K562 (cell line): ENCODE data around the gene VENTX. TPM values are rescaled to one million over a fixed set of nuclear protein-coding genes. Genes with fewer than 3 reads are reported as not detected.

ENCODE experiments used
- ATAC-seq: fragments of 200-7000 bp; cut with Tn5 transposase; 3 replicates; pipeline ENCODE4 v1.9.1; 2020; ENCODE audit warnings: moderate library complexity
- BruUV-seq: library from RNA; stranded (reverse); fragments of 400-500 nt; replicated peaks from 2 replicates; lab custom pipeline; 2021; lab: Mats Ljungman, UMichigan
- CTCF ChIA-PET: fragments of 300-600 bp; formaldehyde crosslinking; extraction: SDS; loops from one replicate; lab custom pipeline; 2021; ENCODE audit warnings: low intra/inter-chr PET ratio; lab: Yijun Ruan, JAX
- POLR2A ChIA-PET: fragments of 300-600, 350-650 bp; sonication (Branson Sonifier 250); formaldehyde crosslinking; extraction: SDS; loops from one replicate; lab custom pipeline; 2021; ENCODE audit warnings: antibody characterized with exemption, inconsistent platforms; lab: Yijun Ruan, JAX
- DNase-seq, 4 experiments: peaks; one replicate each; pipeline versions ENCODE4 v3.0.0 to v3.0.0-alpha.2; 2011 to 2018; ENCODE audit warnings: low spot score in 3 of 4, mixed read lengths in 3 of 4; ENCODE audit errors: extremely low read depth in 1 of 4
- FAIRE-seq: peaks from 2 replicates; lab custom pipeline; 2011; peaks lifted over from hg19 to GRCh38; lab: Jason Lieb, UNC
- H2AFZ ChIP-seq: 2 replicates; pipeline ENCODE4 v1.6.0; 2011; ENCODE audit warnings: low read depth, low read length, control low read depth, inconsistent platforms
- H3K27ac ChIP-seq: fragments of 200-600 bp; 3 replicates; pipeline ENCODE4 v1.8.0; 2011; ENCODE audit warnings: low read depth, mild to moderate bottlenecking, control low read depth, inconsistent platforms, low read length, moderate library complexity, mixed read lengths; ENCODE audit errors: extremely low read depth
- H3K27me3 ChIP-seq, 2 experiments: fragments of 300-600 bp in 1 of 2; 2 replicates in 1 of 2; 3 replicates in 1 of 2; pipeline versions ENCODE4 v1.6.0 to v1.8.0; 2011; ENCODE audit warnings: inconsistent platforms in 2 of 2, low read length in 2 of 2, mild to moderate bottlenecking in 1 of 2, mixed read lengths in 1 of 2, moderate library complexity in 1 of 2; ENCODE audit not compliant: control insufficient read depth in 2 of 2, insufficient read depth in 2 of 2
- H3K36me3 ChIP-seq: fragments of 300-600 bp; 3 replicates; pipeline ENCODE4 v1.8.0; 2011; ENCODE audit warnings: mild to moderate bottlenecking, low read length, inconsistent platforms; ENCODE audit not compliant: control insufficient read depth, insufficient read depth
- H3K4me1 ChIP-seq, 2 experiments: fragments of 200-600 bp in 1 of 2; replicated peaks in 1 of 2; 2 replicates in 1 of 2; 3 replicates in 1 of 2; pipeline versions ENCODE4 v1.5.1 to v1.8.0; 2011; ENCODE audit warnings: inconsistent platforms in 2 of 2, low read length in 2 of 2, mild to moderate bottlenecking in 1 of 2, mixed read lengths in 1 of 2, moderate library complexity in 1 of 2; ENCODE audit not compliant: control insufficient read depth in 2 of 2, insufficient read depth in 2 of 2
- H3K4me2 ChIP-seq: 2 replicates; pipeline ENCODE4 v1.6.1; 2011; ENCODE audit warnings: low read length, control low read depth, inconsistent platforms, mixed read lengths; ENCODE audit not compliant: insufficient read depth
- H3K4me3 ChIP-seq: fragments of 200-600 bp; sonication (generic), shearing (Covaris generic); 2 replicates; pipeline ENCODE4 v1.5.1; 2016; ENCODE audit warnings: control low read depth, inconsistent platforms
- H3K79me2 ChIP-seq: fragments of 200-600 bp; 3 replicates; pipeline ENCODE4 v1.8.0; 2011; ENCODE audit warnings: low read length, inconsistent platforms; ENCODE audit not compliant: control insufficient read depth, insufficient read depth
- H3K9ac ChIP-seq, 2 experiments: 2 replicates each; pipeline versions ENCODE4 v1.6.0 to v1.6.1; 2011; ENCODE audit warnings: low read depth in 2 of 2, low read length in 2 of 2, control low read depth in 1 of 2, inconsistent platforms in 1 of 2, mild to moderate bottlenecking in 1 of 2, mixed read lengths in 1 of 2; ENCODE audit not compliant: insufficient read depth in 1 of 2
- H3K9me1 ChIP-seq: one replicate; pipeline ENCODE4 v1.6.0; 2011; ENCODE audit warnings: inconsistent platforms, mild to moderate bottlenecking, low read length, moderate library complexity; ENCODE audit not compliant: control insufficient read depth, insufficient read depth
- H3K9me3 ChIP-seq: replicated peaks from 2 replicates; pipeline ENCODE4 v1.5.1; 2011; ENCODE audit warnings: low read depth, low read length, inconsistent platforms; ENCODE audit not compliant: control insufficient read depth, insufficient read depth
- H4K20me1 ChIP-seq: replicated peaks from 2 replicates; pipeline ENCODE4 v1.6.1; 2011; ENCODE audit warnings: low read length, inconsistent platforms, mixed read lengths; ENCODE audit not compliant: control insufficient read depth, insufficient read depth
- BRCA1 ChIP-seq, 2 experiments: fragments of 450-650 bp in 1 of 2; sonication (generic) in 1 of 2; formaldehyde crosslinking in 1 of 2; IDR thresholded peaks; 2 replicates each; pipeline versions ENCODE4 v1.5.0 to v1.6.1; 2017 to 2020; ENCODE audit warnings: mild to moderate bottlenecking in 1 of 2, missing genetic modification reagents in 1 of 2
- HMGN3 ChIP-seq: IDR thresholded peaks from 2 replicates; pipeline ENCODE4 v1.6.1; 2011; ENCODE audit warnings: borderline replicate concordance, low read depth, mild to moderate bottlenecking, mixed read lengths, low read length; ENCODE audit not compliant: insufficient read length; ENCODE audit errors: extremely low read depth
- HNRNPL ChIP-seq: fragments of 200-400 bp; formaldehyde crosslinking; IDR thresholded peaks from 2 replicates; pipeline ENCODE4 v1.6.1; 2017; ENCODE audit warnings: low read depth, mild to moderate bottlenecking, low read length
- TAF9B ChIP-seq: fragments of 450-650 bp; IDR thresholded peaks from 2 replicates; pipeline ENCODE4 v1.6.1; 2018; ENCODE audit warnings: mild to moderate bottlenecking; ENCODE audit not compliant: partially characterized antibody
- ZBTB17 ChIP-seq: fragments of 450-650 bp; formaldehyde crosslinking; IDR thresholded peaks from 2 replicates; pipeline ENCODE4 v1.4.0; 2020; ENCODE audit warnings: mild to moderate bottlenecking
- ZC3H4 ChIP-seq: sonication (generic); formaldehyde crosslinking; IDR thresholded peaks from 2 replicates; pipeline ENCODE4 v1.9.0; 2021; ENCODE audit warnings: missing genetic modification reagents, borderline replicate concordance
- ZZZ3 ChIP-seq: fragments of 450-650 bp; IDR thresholded peaks from 2 replicates; pipeline ENCODE4 v1.6.1; 2016; ENCODE audit warnings: antibody characterized with exemption, mild to moderate bottlenecking, moderate library complexity
- WGBS: fragments of 100-300 bp; shearing (Covaris generic); methylation state at CpG from one replicate; pipeline ENCODE4 v1.1.6; 2016; ENCODE audit warnings: low coverage, mixed read lengths; ENCODE audit not compliant: insufficient coverage; ENCODE audit errors: missing lambda C conversion rate; 5-methylcytosine and 5-hydroxymethylcytosine counted together
- in situ Hi-C: fragments of 300-500 bp; cut with MboI; formaldehyde crosslinking; loops from 4 replicates; pipeline ENCODE4 v1.15.0; 2018; ENCODE audit warnings: inconsistent platforms, mixed read lengths
- intact Hi-C: fragments of 100-400 bp; cut with micrococcal nuclease; formaldehyde crosslinking; loops from 2 replicates; pipeline ENCODE4 v1.14.2; 2022
- polyA plus RNA-seq, 8 experiments: library from polyadenylated mRNA; depleted of rRNA in 4 of 8; stranded (reverse) in 5 of 8; unstranded in 3 of 8; fragments of >200 nt; fragmentation: Nextera tagmentation in 2 of 8; fragmentation: Illumina TruSeq in 1 of 8; extraction: Ambion mirVana in 2 of 8; extraction: Trizol in 1 of 8; gene quantifications; 2 replicates each; pipeline versions ENCODE4 v1.2.1 to v1.2.3, GENCODE V29; 2011 to 2014; ENCODE audit warnings: inconsistent platforms in 1 of 8, missing spikeins in 1 of 8
- total RNA-seq, 7 experiments: library from RNA; depleted of rRNA in 6 of 7; stranded (reverse); fragments of >200 nt in 6 of 7; fragmentation: Illumina TruSeq in 2 of 7; extraction: Trizol in 2 of 7; gene quantifications; 2 replicates each; pipeline versions ENCODE4 v1.2.1 to v1.2.3, GENCODE V29; 2011 to 2021; ENCODE audit warnings: low replicate concordance in 1 of 7
- TF ChIP-seq, protein P1 (sequence below): fragments of 450-650 bp; IDR thresholded peaks from 2 replicates; pipeline ENCODE4 v1.6.1; 2018; ENCODE audit not compliant: partially characterized antibody
- TF ChIP-seq, protein P2 (sequence below): fragments of 450-650 bp; IDR thresholded peaks from 2 replicates; pipeline ENCODE4 v1.6.1; 2017; ENCODE audit warnings: mild to moderate bottlenecking, moderate library complexity
- TF ChIP-seq, protein P3 (sequence below): fragments of 250-450 bp; sonication (Bioruptor Pico); IDR thresholded peaks from 2 replicates; pipeline ENCODE4 v1.5.0; 2021; ENCODE audit warnings: mild to moderate bottlenecking, moderate library complexity

Gene VENTX
- total and polyA plus RNA-seq, 9 of the 15 experiments (the other 6 are each of a cell fraction or from before 2014, with no cell fraction given), result 0.07 to 0.70 (median 0.20) TPM; not detected in 1

DNA sequence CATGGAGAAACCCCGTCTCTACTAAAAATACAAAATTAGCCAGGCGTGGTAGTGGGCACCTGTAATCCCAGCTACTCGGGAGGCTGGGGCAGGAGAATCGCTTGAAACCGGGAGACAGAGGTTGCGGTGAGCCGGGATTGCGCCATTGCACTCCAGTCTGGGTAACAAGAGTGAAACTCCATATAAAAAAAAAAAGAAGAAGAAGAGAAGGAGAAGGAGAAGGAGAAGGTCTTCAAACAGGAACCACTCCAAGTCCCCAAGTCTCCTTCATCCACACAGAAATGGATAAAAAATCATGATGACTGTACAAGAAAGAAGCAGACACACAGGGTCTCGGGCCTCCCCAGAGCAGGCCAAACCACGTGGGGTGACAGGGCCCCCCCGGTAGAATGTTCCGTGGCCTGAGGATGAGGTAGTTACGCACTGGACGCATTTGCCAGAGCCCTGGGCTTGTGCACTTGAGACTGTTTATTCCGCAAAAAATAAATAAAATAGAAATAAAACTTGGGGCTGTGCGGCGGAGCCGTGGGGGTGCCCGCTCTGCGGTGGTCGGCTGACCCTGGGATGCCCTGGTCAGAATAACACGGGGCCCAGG lies 15.8 kb downstream of the VENTX start (continued):
- TF ChIP-seq, protein P1, sequence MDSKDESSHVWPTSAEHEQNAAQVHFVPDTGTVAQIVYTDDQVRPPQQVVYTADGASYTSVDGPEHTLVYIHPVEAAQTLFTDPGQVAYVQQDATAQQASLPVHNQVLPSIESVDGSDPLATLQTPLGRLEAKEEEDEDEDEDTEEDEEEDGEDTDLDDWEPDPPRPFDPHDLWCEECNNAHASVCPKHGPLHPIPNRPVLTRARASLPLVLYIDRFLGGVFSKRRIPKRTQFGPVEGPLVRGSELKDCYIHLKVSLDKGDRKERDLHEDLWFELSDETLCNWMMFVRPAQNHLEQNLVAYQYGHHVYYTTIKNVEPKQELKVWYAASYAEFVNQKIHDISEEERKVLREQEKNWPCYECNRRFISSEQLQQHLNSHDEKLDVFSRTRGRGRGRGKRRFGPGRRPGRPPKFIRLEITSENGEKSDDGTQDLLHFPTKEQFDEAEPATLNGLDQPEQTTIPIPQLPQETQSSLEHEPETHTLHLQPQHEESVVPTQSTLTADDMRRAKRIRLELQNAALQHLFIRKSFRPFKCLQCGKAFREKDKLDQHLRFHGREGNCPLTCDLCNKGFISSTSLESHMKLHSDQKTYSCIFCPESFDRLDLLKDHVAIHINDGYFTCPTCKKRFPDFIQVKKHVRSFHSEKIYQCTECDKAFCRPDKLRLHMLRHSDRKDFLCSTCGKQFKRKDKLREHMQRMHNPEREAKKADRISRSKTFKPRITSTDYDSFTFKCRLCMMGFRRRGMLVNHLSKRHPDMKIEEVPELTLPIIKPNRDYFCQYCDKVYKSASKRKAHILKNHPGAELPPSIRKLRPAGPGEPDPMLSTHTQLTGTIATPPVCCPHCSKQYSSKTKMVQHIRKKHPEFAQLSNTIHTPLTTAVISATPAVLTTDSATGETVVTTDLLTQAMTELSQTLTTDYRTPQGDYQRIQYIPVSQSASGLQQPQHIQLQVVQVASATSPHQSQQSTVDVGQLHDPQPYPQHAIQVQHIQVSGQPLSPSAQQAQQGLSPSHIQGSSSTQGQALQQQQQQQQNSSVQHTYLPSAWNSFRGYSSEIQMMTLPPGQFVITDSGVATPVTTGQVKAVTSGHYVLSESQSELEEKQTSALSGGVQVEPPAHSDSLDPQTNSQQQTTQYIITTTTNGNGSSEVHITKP, result no peak
- no peak for TF ChIP-seq TAF9B
- no peak for TF ChIP-seq ZBTB17 (CRISPR knock-in tag)

DNA sequence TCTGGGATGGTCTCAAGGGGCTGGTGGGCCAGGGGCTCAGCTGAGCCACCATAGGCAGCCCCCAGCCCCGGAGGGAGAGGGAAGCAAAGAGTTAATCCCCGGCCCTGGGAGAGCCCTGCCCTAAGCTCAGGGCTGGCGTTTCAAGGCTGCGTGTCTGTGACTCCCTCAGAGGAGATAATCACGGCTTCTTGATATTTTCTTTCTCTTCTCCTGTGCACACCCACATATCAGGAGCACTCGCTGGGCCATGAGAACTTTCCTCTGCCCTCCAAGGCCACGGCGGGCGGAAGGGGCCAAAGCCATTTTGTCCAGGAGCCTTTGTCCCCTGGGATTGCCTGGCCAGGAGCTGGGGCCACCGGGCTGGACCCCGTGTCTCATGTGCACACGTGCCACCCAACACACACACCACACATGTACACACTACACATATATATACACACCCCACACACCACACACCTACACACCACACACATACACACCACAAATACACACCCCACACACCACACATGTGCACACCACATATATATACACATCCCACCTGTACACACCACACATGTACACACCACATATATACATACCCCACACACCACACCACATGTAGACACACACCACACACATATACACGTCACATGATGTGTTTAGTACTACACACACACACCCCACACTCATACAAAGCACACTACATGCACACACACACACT lies 16.9 kb downstream of the VENTX start:
- intact Hi-C loops, result no loop called here
- FAIRE-seq, result no peak
- no peaks in the 10 kb centered on the region for H3K9me3 ChIP-seq
- in situ Hi-C loops, result no loop called here
- H3K4me1 ChIP-seq, result peaks cover 2 to 66% of the 10 kb centered on the region in 2 experiments; a peak in 4 of 5 replicates
- no TSS peak for BruUV-seq
- no peak overlapping the region for H3K27ac ChIP-seq
- H3K4me2 ChIP-seq, result no peak overlapping the region
- H3K27me3 ChIP-seq, result no peaks in the 10 kb centered on the region
- WGBS, result 52% methylated on average over 9 of the region's 13 CpGs
- no peaks in the 10 kb centered on the region for H4K20me1 ChIP-seq
- H3K36me3 ChIP-seq, result no peaks in the 10 kb centered on the region
- no peak for DNase-seq
- peak overlapping the region in 1 of 2 experiments; percentile 74; a peak in 2 of 4 replicates for H3K9ac ChIP-seq
- CTCF ChIA-PET, result no interaction called here
- H3K4me3 ChIP-seq, result no peak overlapping the region
- H3K9me1 ChIP-seq, result no peaks in the 10 kb centered on the region
- H2AFZ ChIP-seq, result 0 out of 2 replicates have a peak overlapping the region, but pooled peaks have one; percentile 24
- no peaks in the 10 kb centered on the region for H3K79me2 ChIP-seq
- POLR2A ChIA-PET, result no interaction called here
- ATAC-seq, result no peak
- TF ChIP-seq, protein P2, sequence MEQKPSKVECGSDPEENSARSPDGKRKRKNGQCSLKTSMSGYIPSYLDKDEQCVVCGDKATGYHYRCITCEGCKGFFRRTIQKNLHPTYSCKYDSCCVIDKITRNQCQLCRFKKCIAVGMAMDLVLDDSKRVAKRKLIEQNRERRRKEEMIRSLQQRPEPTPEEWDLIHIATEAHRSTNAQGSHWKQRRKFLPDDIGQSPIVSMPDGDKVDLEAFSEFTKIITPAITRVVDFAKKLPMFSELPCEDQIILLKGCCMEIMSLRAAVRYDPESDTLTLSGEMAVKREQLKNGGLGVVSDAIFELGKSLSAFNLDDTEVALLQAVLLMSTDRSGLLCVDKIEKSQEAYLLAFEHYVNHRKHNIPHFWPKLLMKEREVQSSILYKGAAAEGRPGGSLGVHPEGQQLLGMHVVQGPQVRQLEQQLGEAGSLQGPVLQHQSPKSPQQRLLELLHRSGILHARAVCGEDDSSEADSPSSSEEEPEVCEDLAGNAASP, result no peak
- TF ChIP-seq, protein P3, sequence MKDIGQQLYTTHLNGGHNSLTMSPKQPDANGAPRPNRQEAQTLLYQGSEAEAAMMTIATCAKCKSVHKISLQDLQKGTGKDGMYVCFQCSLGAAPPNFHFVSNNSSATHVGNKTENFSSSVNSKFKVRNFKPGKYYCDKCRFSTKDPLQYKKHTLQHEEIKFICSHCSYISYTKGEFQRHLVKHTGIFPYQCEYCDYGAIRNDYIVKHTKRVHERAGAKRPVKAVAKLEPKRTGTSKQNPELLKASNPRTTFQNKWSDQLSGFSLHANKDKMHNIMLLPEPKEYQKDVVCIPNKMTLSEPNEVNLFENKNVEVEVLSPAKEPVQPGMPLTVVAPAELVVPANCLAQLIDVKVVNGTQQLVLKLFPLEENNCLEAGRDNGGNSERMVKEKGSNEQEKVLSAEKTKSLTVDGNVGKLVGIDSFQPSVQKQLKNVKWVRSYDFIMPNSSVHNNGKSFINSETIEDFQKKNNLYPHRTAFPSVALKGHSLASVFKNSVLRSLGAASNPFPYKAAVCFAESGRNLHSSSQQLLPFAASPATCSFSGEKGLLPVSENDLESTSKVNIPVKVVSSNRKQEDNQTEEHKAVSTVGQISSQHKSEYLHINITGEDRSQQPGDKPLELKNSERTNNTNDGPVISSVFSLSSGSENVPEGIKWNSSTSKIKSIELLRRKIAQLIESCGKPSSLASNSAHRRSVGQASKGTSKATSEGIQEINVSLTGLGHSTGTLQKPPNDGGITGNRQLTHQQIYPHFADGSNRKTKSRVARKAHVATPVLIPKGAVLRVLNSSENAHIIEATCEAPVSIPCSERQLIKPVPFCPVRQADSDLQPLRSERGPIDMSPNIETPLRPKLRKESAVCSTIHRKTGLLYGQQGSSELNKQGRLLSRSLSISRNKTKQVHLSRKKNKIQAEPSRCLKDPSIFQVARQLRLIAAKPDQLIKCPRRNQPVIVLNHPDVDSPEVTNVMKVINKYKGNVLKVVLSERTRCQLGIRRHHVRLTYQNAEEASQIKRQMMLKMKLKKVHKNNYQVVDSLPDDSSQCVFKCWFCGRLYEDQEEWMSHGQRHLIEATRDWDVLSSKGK (CRISPR knock-in tag), result no peak
- TF ChIP-seq BRCA1 (IDR thresholded peaks at IDR 0.05) (no peak), BRCA1 (CRISPR knock-in tag; IDR thresholded peaks at IDR 0.05) (no peak), ZZZ3 (no peak), HMGN3 (no peak), ZC3H4 (CRISPR knock-in tag) (no peak), HNRNPL (no peak)
